Esophagus muscularis mucosa (tissue), 3 donors: ENCODE data around the gene EIF5A2.
"Not testable (repeated sequence)": the region's sequence is repeated elsewhere in the genome, so short reads cannot be mapped to it uniquely, and the experiment has no call there.

Experiments used
- EP300 ChIP-seq: sonication (generic); formaldehyde crosslinking; IDR thresholded peaks from one replicate; pipeline ENCODE4 v1.6.1; 2017; ENCODE audit warnings: antibody characterized with exemption
- TF ChIP-seq, protein P1 (sequence below), 3 experiments: fragments of 200-600 bp in 2 of 3; fragments of 450-650 bp in 1 of 3; sonication (generic) in 2 of 3; IDR thresholded peaks; one replicate each; pipeline ENCODE4 v1.5.1; 2017 to 2019; ENCODE audit warnings: antibody characterized with exemption in 3 of 3, mild to moderate bottlenecking in 2 of 3, moderate library complexity in 1 of 3

DNA sequence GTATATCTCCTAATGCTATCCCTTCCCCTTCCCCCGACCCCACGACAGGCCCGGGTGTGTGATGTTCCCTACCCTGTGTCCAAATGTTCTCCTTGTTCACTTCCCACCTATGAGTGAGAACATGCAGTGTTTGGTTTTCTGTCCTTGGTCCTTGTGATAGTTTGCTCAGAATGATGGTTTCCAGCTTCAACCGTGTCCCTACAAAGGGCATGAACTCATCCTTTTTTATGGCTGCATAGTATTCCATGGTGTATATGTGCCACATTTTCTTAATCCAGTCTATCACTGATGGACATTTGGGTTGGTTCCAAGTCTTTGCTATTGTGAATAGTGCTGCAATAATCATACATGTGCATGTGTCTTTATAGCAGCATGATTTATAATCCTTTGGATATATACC is 24.6 kb upstream of the EIF5A2 start:
- not testable (repeated sequence) for TF ChIP-seq EP300
- TF ChIP-seq, protein P1, sequence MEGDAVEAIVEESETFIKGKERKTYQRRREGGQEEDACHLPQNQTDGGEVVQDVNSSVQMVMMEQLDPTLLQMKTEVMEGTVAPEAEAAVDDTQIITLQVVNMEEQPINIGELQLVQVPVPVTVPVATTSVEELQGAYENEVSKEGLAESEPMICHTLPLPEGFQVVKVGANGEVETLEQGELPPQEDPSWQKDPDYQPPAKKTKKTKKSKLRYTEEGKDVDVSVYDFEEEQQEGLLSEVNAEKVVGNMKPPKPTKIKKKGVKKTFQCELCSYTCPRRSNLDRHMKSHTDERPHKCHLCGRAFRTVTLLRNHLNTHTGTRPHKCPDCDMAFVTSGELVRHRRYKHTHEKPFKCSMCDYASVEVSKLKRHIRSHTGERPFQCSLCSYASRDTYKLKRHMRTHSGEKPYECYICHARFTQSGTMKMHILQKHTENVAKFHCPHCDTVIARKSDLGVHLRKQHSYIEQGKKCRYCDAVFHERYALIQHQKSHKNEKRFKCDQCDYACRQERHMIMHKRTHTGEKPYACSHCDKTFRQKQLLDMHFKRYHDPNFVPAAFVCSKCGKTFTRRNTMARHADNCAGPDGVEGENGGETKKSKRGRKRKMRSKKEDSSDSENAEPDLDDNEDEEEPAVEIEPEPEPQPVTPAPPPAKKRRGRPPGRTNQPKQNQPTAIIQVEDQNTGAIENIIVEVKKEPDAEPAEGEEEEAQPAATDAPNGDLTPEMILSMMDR (IDR thresholded peaks at IDR 0.05), result not testable (repeated sequence)
